GM13977 (cell line): ENCODE data around the gene CNTNAP5.

Experiments
- DNase-seq: peaks from one replicate; pipeline ENCODE4 v3.0.0; 2012; ENCODE audit warnings: low spot score
- CTCF ChIP-seq: IDR thresholded peaks from 2 replicates; pipeline ENCODE4 v1.5.1; 2012; ENCODE audit warnings: mild to moderate bottlenecking, control low read depth; ENCODE audit not compliant: insufficient read depth; ENCODE audit errors: extremely low read depth, missing control alignments
- in situ Hi-C: fragments of 300-500 bp; cut with MboI; formaldehyde crosslinking; loops from one replicate; pipeline ENCODE4 v1.12.0; 2022; ENCODE audit warnings: low sequenced_read_pairs, low pct_unique_long_range_greater_than_20kb, mixed read lengths, inconsistent platforms; ENCODE audit not compliant: unreplicated experiment

Gene CNTNAP5

GRCh38 chr2:124320051-124320688 is 295.1 kb downstream of the CNTNAP5 start:
- DNase-seq = no peak
- TF ChIP-seq CTCF = no peak
- in situ Hi-C loops = no loop called here

- DNase-seq = no peak
- in situ Hi-C loops = no loop called here
- no peak for TF ChIP-seq CTCF
Observed at GRCh38 chr2:124323321-124323720, 298.2 kb downstream of the CNTNAP5 start.

- in situ Hi-C loops = no loop called here
- no peak for DNase-seq
- no peak for TF ChIP-seq CTCF
Observed at GRCh38 chr2:124325667-124326440, 300.8 kb downstream of the CNTNAP5 start.

GRCh38 chr2:124327303-124327702 is 302.2 kb downstream of the CNTNAP5 start:
- DNase-seq = no peak
- in situ Hi-C loops = no loop called here
- TF ChIP-seq CTCF = no peak

- DNase-seq = no peak
- no peak for TF ChIP-seq CTCF
- in situ Hi-C loops = no loop called here
Observed at GRCh38 chr2:124328397-124328796, 303.3 kb downstream of the CNTNAP5 start.

- DNase-seq = no peak
- no peak for TF ChIP-seq CTCF
Observed at GRCh38 chr2:124333784-124334183, 308.7 kb downstream of the CNTNAP5 start.

More at GRCh38 chr2:124333784-124334183, 308.7 kb downstream of the CNTNAP5 start:
- in situ Hi-C loops = no loop called here
